ENCODE measurements around the gene ACTL7A. TPM values are rescaled to one million over a fixed set of nuclear protein-coding genes. Genes with fewer than 3 reads are reported as not detected.

ACTL7A gene
- total RNA-seq = not detected

GRCh38 chr9:108861997-108862396, at the start of gene ACTL7A:
Gene ACTL7A, plus strand, starts transcription at chr9:108862266. Its CDS starts 57 bp downstream, at chr9:108862323.
- H3K27me3 Mint-ChIP-seq (ENCODE audit: low read depth) = no peaks in the 10 kb centered on the region
- peaks cover 3% of the 10 kb centered on the region for H3K36me3 Mint-ChIP-seq (ENCODE audit: insufficient read depth)
- H3K4me1 Mint-ChIP-seq (ENCODE audit: low read depth) = no peaks in the 10 kb centered on the region
- DNase-seq (no peak), ATAC-seq (no peak)
- H3K9me3 Mint-ChIP-seq = no peaks in the 10 kb centered on the region
- no peak within 1 kb of the TSS for H3K4me3 Mint-ChIP-seq

DNA sequence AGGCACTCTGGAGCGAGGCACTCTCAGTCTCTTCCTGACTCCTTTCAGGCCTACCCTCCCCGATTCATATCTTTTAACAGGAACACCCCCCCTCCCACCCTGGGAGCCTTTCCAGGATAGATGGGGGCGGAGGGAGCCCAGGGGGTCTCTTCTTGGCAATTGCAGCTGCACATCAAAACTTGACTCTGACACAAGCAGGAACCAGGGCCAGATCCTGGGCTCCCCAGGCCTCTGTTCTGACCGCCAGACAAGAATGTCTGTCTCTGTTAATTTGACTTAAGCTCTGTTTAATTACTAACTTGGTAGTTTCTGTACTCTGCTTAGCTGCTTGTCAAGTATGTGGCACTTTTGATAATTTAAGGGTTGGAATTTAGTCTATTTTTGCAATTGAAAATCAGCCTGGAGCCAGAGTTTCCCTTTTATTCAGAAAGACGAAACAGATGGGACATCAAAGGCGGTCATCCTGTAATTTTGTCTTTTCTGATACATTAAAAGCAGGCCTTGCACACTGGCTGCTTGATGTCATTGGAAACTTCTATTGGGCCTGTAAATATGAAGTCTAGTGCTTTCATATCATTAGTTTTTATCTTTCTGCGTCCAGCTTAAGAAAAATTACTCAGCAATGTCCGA, 49.6 kb upstream of the ACTL7A start:
- no peak for ATAC-seq
- Mint-ChIP-seq H3K36me3 (ENCODE audit: insufficient read depth) (no peaks in the 10 kb centered on the region), H3K9me3 (no peaks in the 10 kb centered on the region), H3K4me3 (no peak overlapping the region), H3K4me1 (ENCODE audit: low read depth) (no peaks in the 10 kb centered on the region), H3K27me3 (ENCODE audit: low read depth) (peaks cover 22% of the 10 kb centered on the region)
- DNase-seq = no peak

DNA sequence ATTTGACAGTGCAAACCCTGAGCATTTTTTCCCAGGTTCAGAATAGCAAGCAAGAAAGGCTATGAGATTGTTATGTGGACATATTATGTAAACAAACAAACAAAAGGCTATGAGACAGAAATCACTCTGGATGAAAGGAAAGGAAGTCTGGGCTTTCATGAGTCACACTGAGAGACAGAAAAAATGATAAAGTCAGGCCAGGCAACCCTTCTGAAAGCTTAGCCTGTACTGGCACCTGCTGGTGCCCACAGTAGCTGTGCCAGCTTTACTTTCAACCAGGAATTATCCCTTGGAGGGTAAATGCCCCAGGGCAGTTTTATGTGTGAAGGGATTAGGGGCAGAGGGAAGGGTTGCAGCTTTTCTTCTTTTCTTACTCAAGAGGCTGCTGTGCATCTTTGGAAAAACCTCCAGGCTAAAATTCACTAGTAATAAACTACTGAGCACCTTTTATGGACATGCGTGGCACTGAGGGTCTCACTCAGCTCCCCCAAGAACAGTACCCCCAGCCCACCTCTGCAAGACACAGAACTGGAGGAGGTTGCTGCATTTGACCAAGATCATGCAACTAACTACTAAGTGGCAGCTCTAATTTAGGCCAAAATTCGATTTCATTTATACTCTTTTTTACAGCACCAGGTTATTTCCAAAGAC, 48.0 kb upstream of the ACTL7A start:
- no peaks in the 10 kb centered on the region for H3K36me3 Mint-ChIP-seq (ENCODE audit: insufficient read depth)
- H3K27me3 Mint-ChIP-seq (ENCODE audit: low read depth) = peaks cover 22% of the 10 kb centered on the region
- no peak overlapping the region for H3K4me3 Mint-ChIP-seq
- no peak for DNase-seq
- H3K9me3 Mint-ChIP-seq = no peaks in the 10 kb centered on the region
- no peaks in the 10 kb centered on the region for H3K4me1 Mint-ChIP-seq (ENCODE audit: low read depth)
- no peak for ATAC-seq

DNA sequence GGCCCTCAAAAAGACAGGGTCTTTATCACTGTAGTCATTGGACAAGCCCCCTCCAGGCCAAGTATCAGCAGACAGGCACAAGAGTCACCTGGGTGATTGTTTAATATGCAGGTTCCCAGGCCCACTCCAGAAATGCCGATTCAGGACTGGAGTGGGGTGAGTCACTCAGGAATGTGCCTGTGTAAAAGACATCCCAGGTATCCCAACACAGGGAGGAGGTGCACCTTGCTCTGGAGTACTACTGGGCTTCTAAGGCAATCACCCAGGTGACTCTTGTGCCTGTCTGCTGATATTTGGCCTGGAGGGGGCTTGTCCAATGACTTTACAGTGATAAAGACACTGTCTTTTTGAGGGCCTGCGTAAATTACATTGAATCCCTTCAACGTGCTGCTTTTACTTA, 46.9 kb upstream of the ACTL7A start:
- H3K9me3 Mint-ChIP-seq = no peaks in the 10 kb centered on the region
- no peak overlapping the region for H3K4me3 Mint-ChIP-seq
- H3K27me3 Mint-ChIP-seq (ENCODE audit: low read depth) = peaks cover 25% of the 10 kb centered on the region
- DNase-seq (no peak), ATAC-seq (no peak)
- no peaks in the 10 kb centered on the region for H3K4me1 Mint-ChIP-seq (ENCODE audit: low read depth)
- H3K36me3 Mint-ChIP-seq (ENCODE audit: insufficient read depth) = no peaks in the 10 kb centered on the region

- Mint-ChIP-seq H3K27me3 (ENCODE audit: low read depth) (peaks cover 25% of the 10 kb centered on the region), H3K4me1 (ENCODE audit: low read depth) (no peaks in the 10 kb centered on the region), H3K4me3 (no peak overlapping the region), H3K9me3 (no peaks in the 10 kb centered on the region), H3K36me3 (ENCODE audit: insufficient read depth) (no peaks in the 10 kb centered on the region)
- DNase-seq = no peak
- no peak for ATAC-seq
These were observed 46.0 kb upstream of the ACTL7A start for GRCh38 chr9:108816037-108816436.

- peaks cover 12% of the 10 kb centered on the region for H3K9me3 Mint-ChIP-seq
- DNase-seq = no peak
These were observed 38.2 kb upstream of the ACTL7A start for GRCh38 chr9:108823829-108824228.

DNA sequence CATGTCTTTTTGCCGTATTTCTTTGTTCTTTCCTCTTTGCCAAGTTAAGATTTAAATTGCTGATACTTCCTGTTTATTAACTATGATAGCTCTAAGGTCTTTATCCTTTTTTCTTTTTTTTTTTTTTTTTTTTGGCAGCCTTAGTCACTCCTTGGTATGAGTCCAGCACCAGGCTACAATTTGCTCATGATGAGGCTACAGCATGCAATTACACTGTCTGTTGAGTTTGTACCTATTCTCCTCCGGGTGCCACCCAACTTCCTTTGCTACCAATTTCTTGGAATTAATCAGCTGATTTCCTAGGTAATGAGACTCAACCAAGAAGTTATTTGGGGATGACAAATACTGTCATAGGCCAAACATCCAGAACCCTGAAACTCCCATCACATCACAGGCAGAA, 31.8 kb upstream of the ACTL7A start:
- DNase-seq = no peak
- H3K27me3 Mint-ChIP-seq (ENCODE audit: low read depth) = peaks cover 3% of the 10 kb centered on the region
- no peak overlapping the region for H3K4me3 Mint-ChIP-seq
- H3K9me3 Mint-ChIP-seq = no peaks in the 10 kb centered on the region
- ATAC-seq = no peak
- no peaks in the 10 kb centered on the region for H3K4me1 Mint-ChIP-seq (ENCODE audit: low read depth)
- H3K36me3 Mint-ChIP-seq (ENCODE audit: insufficient read depth) = no peaks in the 10 kb centered on the region

More at GRCh38 chr9:108823829-108824228, 38.2 kb upstream of the ACTL7A start:
- no peak for ATAC-seq
- Mint-ChIP-seq H3K36me3 (ENCODE audit: insufficient read depth) (peaks cover 3% of the 10 kb centered on the region), H3K4me1 (ENCODE audit: low read depth) (no peaks in the 10 kb centered on the region), H3K4me3 (no peak overlapping the region), H3K27me3 (ENCODE audit: low read depth) (peaks cover 6% of the 10 kb centered on the region)

GRCh38 chr9:108831496-108832178, 30.4 kb upstream of the ACTL7A start:
- no peak overlapping the region for H3K4me3 Mint-ChIP-seq
- H3K27me3 Mint-ChIP-seq (ENCODE audit: low read depth) = no peaks in the 10 kb centered on the region
- H3K36me3 Mint-ChIP-seq (ENCODE audit: insufficient read depth) = no peaks in the 10 kb centered on the region
- DNase-seq (no peak), ATAC-seq (no peak)
- H3K9me3 Mint-ChIP-seq = no peaks in the 10 kb centered on the region
- H3K4me1 Mint-ChIP-seq (ENCODE audit: low read depth) = no peaks in the 10 kb centered on the region

DNA sequence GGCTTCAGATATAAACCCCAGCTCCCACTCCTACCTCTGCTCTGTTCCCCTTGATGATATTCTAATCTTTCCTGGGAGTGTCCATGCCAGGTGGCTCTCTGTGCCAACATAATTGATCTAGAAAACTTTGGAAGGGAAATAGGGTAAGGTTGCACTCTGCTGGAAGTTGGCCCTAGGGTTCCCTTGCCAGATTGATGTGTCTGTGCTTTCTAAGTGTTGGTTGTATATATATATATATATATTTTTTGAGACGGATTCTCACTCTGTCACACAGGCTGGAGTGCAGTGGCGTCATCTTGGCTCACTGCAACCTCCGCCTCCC, 29.9 kb upstream of the ACTL7A start:
- DNase-seq (no peak), ATAC-seq (no peak)
- Mint-ChIP-seq H3K27me3 (ENCODE audit: low read depth) (no peaks in the 10 kb centered on the region), H3K4me3 (no peak overlapping the region), H3K4me1 (ENCODE audit: low read depth) (no peaks in the 10 kb centered on the region), H3K9me3 (no peaks in the 10 kb centered on the region), H3K36me3 (ENCODE audit: insufficient read depth) (no peaks in the 10 kb centered on the region)

GRCh38 chr9:108834959-108835665, 27.0 kb upstream of the ACTL7A start:
- DNase-seq = no peak
- no peaks in the 10 kb centered on the region for H3K36me3 Mint-ChIP-seq (ENCODE audit: insufficient read depth)
- ATAC-seq = no peak
- H3K4me3 Mint-ChIP-seq = no peak overlapping the region
- H3K9me3 Mint-ChIP-seq = no peaks in the 10 kb centered on the region
- H3K27me3 Mint-ChIP-seq (ENCODE audit: low read depth) = no peaks in the 10 kb centered on the region
- H3K4me1 Mint-ChIP-seq (ENCODE audit: low read depth) = no peaks in the 10 kb centered on the region

DNA sequence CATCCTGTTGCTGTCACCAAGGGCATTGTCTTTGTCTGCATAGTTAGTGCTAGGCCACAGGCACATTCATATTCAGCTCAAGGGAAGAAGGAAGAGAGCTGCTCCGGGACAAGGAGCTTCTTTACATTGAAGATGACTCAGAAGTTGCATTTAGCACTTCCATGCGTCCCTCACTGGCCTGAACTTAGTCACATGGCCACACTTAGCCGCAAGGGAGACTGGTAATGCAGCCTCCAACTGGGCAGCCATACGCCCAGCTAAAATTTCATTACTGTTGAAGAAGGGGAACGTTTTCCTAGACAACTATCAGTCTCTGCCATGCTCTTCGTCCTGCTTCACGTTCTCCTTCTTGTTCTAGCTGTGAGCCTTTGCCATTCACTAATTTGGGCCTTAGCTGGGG, 26.2 kb upstream of the ACTL7A start:
- no peaks in the 10 kb centered on the region for H3K4me1 Mint-ChIP-seq (ENCODE audit: low read depth)
- no peak for DNase-seq
- no peak for ATAC-seq
- H3K27me3 Mint-ChIP-seq (ENCODE audit: low read depth) = no peaks in the 10 kb centered on the region
- no peaks in the 10 kb centered on the region for H3K9me3 Mint-ChIP-seq
- no peaks in the 10 kb centered on the region for H3K36me3 Mint-ChIP-seq (ENCODE audit: insufficient read depth)
- H3K4me3 Mint-ChIP-seq = no peak overlapping the region

DNA sequence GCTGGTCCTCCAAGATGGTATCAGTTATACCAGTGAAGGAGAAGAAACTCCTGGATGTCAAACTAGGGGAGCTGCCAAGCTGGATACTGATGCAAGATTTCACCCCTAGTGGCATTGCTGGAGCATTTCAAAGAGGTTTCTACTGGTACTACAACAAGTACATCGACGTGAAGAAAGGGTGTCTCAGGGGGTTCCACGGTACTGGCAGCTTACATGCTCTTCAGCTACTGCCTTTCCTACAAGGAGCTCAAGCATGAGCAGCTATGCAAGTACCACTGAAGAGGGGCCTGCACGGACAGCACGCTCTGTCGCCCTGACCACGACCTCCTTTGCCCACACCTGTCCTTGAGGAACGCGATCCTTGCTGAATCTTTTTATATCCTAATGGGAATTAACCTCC, 25.7 kb upstream of the ACTL7A start:
- DNase-seq = no peak
- no peaks in the 10 kb centered on the region for H3K9me3 Mint-ChIP-seq
- H3K27me3 Mint-ChIP-seq (ENCODE audit: low read depth) = no peaks in the 10 kb centered on the region
- H3K36me3 Mint-ChIP-seq (ENCODE audit: insufficient read depth) = no peaks in the 10 kb centered on the region
- ATAC-seq = no peak
- no peak overlapping the region for H3K4me3 Mint-ChIP-seq
- H3K4me1 Mint-ChIP-seq (ENCODE audit: low read depth) = no peaks in the 10 kb centered on the region

GRCh38 chr9:108836781-108837180, 25.3 kb upstream of the ACTL7A start:
- Mint-ChIP-seq H3K4me3 (no peak overlapping the region), H3K4me1 (ENCODE audit: low read depth) (no peaks in the 10 kb centered on the region), H3K9me3 (no peaks in the 10 kb centered on the region), H3K27me3 (ENCODE audit: low read depth) (no peaks in the 10 kb centered on the region), H3K36me3 (ENCODE audit: insufficient read depth) (no peaks in the 10 kb centered on the region)
- no peak for ATAC-seq
- DNase-seq = no peak

- Mint-ChIP-seq H3K36me3 (ENCODE audit: insufficient read depth) (no peaks in the 10 kb centered on the region), H3K4me1 (ENCODE audit: low read depth) (peaks cover 4% of the 10 kb centered on the region), H3K4me3 (no peak overlapping the region), H3K9me3 (no peaks in the 10 kb centered on the region), H3K27me3 (ENCODE audit: low read depth) (no peaks in the 10 kb centered on the region)
- ATAC-seq = no peak
- no peak for DNase-seq
These were observed 24.5 kb upstream of the ACTL7A start for GRCh38 chr9:108837530-108837929.

DNA sequence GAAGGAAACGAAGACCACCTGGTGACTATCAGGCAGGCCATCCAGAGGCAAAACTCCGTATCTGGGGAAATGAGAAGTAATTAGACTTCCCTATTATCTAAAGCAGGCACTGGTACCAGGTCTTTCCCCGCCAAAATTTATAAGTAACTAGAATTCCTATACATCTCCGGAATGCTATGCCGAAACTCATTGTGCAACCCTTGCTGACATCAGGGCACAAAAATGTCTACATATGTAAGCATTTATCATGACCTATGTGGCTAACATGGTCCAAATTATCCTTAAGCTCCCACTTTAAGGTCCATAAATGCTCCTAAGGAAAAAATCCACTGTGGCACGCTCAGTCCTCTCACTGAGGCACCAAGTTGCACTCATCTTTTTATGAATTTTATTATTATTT, 24.0 kb upstream of the ACTL7A start:
- Mint-ChIP-seq H3K4me1 (ENCODE audit: low read depth) (peaks cover 9% of the 10 kb centered on the region), H3K9me3 (no peaks in the 10 kb centered on the region), H3K27me3 (ENCODE audit: low read depth) (no peaks in the 10 kb centered on the region), H3K4me3 (no peak overlapping the region), H3K36me3 (ENCODE audit: insufficient read depth) (no peaks in the 10 kb centered on the region)
- ATAC-seq = no peak
- DNase-seq = no peak

Data from activated T-cell treated with anti-CD3 and anti-CD28 coated beads, Interleukin-2, amount 50 U/mL, for 4 hours (primary cell).